ENCODE results near the gene SHOC2.

- TF ChIP-seq CTCF (IDR thresholded peaks at IDR 0.05; ENCODE audit: poor library complexity, severe bottlenecking): no peak
- TF ChIP-seq EZH2 (IDR thresholded peaks at IDR 0.05; ENCODE audit: borderline replicate concordance, insufficient read depth, low read length, poor library complexity, severe bottlenecking): no peak
Observed at GRCh38 chr10:110969183-110969582, 49.8 kb downstream of the SHOC2 start.
